Coronary artery (tissue), 2 donors: ENCODE measurements around the gene TMEM107.

ENCODE experiments used
- DNase-seq: peaks from one replicate; pipeline ENCODE4 v3.0.0-alpha.2; 2017; ENCODE audit warnings: low spot score
- H3K27ac ChIP-seq, 2 donors: fragments of 200-600 bp; sonication (generic); one replicate each; pipeline ENCODE4 v1.5.1; 2016 to 2019
- H3K4me3 ChIP-seq: fragments of 200-600 bp; sonication (generic); 2 replicates; pipeline ENCODE4 v1.5.1; 2016; ENCODE audit warnings: mild to moderate bottlenecking, moderate library complexity
- CTCF ChIP-seq: fragments of 200-600 bp; sonication (generic); IDR thresholded peaks from one replicate; pipeline ENCODE4 v1.5.1; 2019; ENCODE audit warnings: antibody characterized with exemption

The TMEM107 gene

GRCh38 chr17:8124350-8125153, 51.6 kb downstream of the TMEM107 start:
- peak overlapping the region; percentile 92 for H3K4me3 ChIP-seq
- no peak for TF ChIP-seq CTCF
- no peak for DNase-seq
- no peak overlapping the region for H3K27ac ChIP-seq

- peak within 1 kb of the TSS in 1 of 2 donors; percentile 76 for H3K27ac ChIP-seq
- peak within 1 kb of the TSS; percentile 92 for H3K4me3 ChIP-seq
- TF ChIP-seq CTCF = no peak
- no peak for DNase-seq
Measured at GRCh38 chr17:8123695-8124349, 52.4 kb downstream of the TMEM107 start, which contains the start of gene HES7. TSS of gene HES7 (minus strand) at chr17:8124106. CDS start at chr17:8124084, 22 bp downstream.

DNA sequence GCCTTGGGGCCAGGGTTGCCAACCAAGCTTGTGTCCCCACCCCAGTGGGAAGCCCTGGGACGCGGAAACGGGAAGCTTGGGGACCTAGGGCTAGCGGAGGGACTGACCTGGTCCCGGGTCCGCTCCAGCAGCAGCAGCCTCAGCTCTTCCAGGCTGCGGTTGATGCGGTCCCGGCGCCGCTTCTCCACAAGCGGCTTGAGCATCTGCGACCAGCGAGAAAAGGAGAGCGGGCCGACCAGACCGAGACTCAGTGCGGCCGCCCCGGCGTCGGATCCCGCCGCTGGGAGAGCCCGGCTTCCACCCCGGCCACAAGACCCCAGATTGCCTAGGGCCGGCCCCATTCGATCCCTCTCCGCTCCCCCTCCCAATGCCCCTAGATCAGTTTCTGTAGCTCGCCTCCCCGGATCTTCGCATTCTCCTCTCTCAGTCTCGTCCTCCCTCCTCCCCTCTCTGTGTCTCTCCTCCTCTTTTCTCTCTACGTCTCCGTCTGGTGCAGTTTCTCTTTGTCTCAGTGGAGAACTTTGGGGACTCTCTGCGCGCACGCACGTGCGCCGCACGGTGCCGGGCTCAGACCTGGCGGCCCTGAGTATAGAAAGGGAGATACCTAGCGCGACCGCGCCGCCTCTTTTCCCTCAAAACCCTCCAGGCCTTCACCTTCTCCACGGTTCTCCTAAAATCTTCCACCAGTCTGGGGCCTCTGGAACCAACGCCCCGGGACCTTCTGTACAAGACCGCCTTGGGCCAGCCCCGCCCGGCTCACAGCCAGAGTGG, 53.1 kb downstream of the TMEM107 start:
- Histone ChIP-seq H3K27ac (peak overlapping the region in 1 of 2 donors; percentile 76), H3K4me3 (peak overlapping the region; percentile 92)
- DNase-seq = peak; percentile 79
- TF ChIP-seq CTCF = no peak
